Fibroblast of lung (primary cell): ENCODE data around the gene PKP3.

Source experiments
- CTCF ChIP-seq, 2 donors: IDR thresholded peaks in 1 of 2; conservative IDR thresholded peaks in 1 of 2; 1 replicate in 1 of 2; 2 replicates in 1 of 2; pipeline ENCODE4 v1.5.1; 2011 to 2012; ENCODE audit warnings: low read length in 2 of 2, control low read depth in 1 of 2, inconsistent platforms in 1 of 2, low read depth in 1 of 2, mild to moderate bottlenecking in 1 of 2
- EZH2 ChIP-seq: IDR thresholded peaks from 2 replicates; pipeline ENCODE4 v1.5.1; 2012; ENCODE audit warnings: low read length, control low read depth, mild to moderate bottlenecking; ENCODE audit errors: missing control alignments

GRCh38 chr11:356610-357009 lies 37.4 kb upstream of the PKP3 start:
- TF ChIP-seq CTCF (conservative IDR thresholded peaks at IDR 0.05 in 1 of 2, IDR thresholded peaks at IDR 0.05 in 1 of 2; ENCODE audit: low read depth in 1 of 2, low read length in 2 of 2) (no peak), EZH2 (no peak)
